HG02571 (cell line): ENCODE measurements around the gene SPDYA.

Experiments
- ATAC-seq: cut with Tn5 transposase; IDR thresholded peaks from one replicate; pipeline ENCODE4 v1.9.1; 2021; ENCODE audit warnings: mild to moderate bottlenecking, moderate library complexity; ENCODE audit not compliant: unreplicated experiment

Gene SPDYA

GRCh38 chr2:28824870-28825269 lies 14.2 kb downstream of the SPDYA start:
- no peak for ATAC-seq

DNA sequence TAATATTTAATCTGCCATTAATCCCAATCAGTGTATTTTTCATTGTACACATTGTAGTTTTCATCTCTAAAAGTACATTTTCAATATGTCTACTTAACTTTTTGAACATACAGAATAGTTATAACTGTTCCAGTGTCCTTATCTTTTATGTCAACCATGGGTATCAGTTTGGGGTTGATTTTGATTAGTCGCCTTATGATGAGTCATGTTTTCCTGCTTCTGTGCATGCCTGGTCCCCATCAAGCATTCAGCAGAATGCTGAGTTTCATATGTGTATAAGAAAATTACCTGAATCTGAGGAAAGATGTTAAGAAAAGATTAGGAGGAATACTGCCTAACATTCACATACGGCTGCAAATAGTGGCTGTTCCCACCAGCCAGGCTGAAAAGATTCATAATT lies 17.7 kb downstream of the SPDYA start:
- no peak for ATAC-seq

- ATAC-seq: no peak
These were observed 23.3 kb downstream of the SPDYA start for GRCh38 chr2:28833740-28834470.

GRCh38 chr2:28835781-28836180 lies 25.1 kb downstream of the SPDYA start:
- no peak for ATAC-seq

GRCh38 chr2:28838971-28839370 lies 28.3 kb downstream of the SPDYA start:
- ATAC-seq: no peak

DNA sequence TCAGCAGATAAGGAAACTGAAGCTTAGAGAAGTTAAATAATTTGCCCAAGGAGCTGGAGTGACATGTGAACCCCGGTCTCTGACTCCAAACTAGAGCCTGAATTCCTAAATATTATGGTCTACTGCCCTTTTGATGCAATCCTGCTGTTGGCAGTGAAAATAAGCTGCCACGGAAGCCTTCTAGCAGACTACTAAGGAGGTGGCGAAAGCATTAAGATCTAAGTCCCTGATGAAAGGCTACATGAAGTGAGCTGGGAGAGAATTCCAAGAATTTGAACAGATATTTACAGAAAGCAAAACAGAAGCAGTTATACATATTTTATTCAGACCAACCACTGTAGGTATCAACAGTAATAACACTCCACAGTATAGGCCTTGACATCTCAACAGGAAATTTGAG lies 31.4 kb downstream of the SPDYA start:
- no peak for ATAC-seq

DNA sequence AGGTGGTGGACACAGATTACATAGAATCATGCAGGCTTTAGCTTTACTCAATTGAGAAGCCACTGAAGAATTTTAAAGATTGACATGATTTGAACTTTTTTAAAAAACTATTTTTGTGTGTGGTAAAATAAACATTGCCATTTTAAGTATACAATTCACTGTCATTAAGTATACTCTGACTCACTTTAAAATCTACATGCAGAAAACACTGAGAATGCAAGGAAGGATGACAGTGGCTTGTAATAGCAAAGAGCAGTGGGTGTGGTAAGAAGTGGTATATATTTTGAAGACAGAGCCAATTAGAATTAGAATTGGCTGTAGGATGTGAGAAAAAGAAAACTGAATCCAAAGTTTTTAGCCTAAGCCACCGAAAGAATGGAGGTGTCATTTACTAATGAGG lies 44.6 kb downstream of the SPDYA start:
- no peak for ATAC-seq

DNA sequence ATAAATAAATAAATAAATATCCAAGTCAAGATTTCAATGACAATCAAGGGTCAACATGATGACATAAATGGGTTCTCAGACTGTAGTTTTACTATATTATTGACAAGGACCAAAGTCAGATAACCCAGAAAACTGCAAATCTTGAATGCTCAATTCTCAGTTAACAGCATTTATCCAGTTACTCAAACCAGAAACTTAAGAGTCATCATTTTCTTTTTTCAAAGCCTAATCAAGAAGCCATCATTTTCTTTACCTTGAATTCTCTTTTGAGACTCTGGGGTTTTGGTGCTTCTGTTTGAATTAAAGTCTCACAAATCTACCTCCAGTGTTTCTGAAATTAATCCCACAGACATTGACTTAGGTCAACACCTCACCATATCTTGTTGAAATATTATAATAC lies 45.3 kb downstream of the SPDYA start:
- no peak for ATAC-seq

DNA sequence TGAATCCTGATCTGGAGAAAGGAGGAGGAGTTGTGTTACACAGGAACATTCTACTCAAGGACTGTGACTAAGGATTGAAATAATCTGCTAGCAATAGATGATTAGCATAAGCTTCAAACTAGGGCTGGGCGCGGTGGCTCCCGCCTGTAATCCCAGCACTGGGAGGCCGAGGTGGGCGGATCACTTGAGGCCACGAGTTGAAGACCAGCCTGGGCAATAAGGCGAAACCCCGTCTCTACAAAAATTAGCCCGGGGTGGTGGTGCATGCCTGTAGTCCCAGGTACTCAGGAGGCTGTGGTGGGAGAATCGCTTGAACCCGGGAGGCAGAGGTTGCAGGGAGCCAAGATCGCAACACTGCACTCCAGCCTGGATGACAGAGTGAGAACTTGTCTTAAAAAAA lies 58.0 kb downstream of the SPDYA start:
- no peak for ATAC-seq

- ATAC-seq: peak; percentile 18
These were observed 59.0 kb downstream of the SPDYA start for GRCh38 chr2:28869494-28870145.

DNA sequence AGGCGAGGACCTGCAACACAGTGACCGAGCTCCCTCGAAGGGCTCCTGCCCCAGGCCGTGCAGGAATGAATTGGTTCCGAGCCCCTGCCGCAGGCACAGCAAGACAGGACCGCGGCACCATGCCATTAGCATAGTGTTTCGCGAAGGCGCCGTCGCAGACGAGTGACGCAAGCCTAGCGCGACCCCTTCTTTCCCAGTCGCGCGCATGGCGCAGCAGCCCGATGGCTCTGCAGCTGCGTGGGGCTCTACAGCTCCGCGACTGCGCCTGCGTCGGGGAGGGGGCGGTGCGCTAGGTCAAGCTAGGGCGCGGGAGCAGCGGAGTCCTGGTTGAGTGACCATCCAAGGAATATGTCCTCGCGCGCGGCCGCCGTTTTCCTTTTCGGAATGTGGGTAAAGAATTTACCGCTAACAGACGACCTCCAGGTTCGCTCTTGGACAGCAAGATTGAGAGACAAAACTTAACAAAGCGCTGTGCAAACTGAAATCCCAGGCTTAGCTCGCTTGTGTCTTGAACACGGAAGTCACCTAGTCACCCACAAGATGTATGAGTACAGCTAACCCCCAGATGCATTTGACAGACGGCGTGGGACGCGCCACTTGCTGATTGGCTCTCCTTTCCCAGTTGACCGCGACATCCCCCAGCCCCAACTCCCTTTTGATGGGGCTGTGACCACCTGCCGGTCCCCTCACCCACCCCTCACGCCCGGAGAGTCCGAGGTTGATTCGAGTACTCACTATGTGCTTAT lies 59.7 kb downstream of the SPDYA start, which contains the start of gene TRMT61B:
TRMT61B (minus strand) TSS at position 164 of the 746 bp plus-strand sequence; CDS start at position 132, 32 bp downstream.
- ATAC-seq: peak; percentile 96

DNA sequence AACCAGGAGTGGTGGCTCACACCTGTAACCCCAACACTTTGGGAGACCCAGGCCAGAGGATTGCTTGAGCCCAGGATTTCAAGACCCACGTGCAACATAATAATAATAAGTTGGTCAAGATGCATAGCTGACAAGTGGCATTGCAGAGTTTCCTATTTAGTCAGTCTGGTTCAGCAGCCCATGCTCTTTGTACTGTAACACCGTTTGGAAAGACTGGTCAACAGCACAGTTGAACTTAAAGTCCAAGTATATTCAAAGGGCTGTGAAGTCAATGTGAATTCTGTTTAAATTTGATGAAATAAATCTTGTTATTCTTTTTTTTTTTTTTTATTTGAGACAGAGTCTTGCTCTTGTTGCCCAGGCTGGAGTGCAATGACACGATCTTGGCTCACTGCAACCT lies 61.0 kb downstream of the SPDYA start:
- ATAC-seq: no peak

- ATAC-seq: no peak
These were observed 69.6 kb downstream of the SPDYA start for GRCh38 chr2:28880193-28880592.

DNA sequence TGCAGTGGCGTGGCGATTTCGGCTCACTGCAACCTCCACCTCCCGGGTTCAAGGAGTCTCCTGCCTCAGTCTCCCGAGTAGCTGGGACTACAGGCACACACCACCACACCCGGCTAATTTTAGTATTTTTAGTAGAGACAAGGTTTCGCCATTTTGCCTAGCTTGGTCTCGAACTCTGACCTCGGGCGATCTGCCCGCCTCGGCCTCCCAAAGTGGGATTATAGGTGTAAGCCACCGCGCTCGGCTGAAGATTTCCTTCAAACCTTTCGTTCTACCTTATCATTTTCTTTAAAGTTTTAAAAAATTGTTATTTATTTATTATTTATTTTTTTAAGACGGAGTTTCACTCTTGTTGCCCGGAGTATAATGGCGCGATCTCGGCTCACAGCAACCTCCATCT lies 82.9 kb downstream of the SPDYA start:
- no peak for ATAC-seq

- ATAC-seq: peak; percentile 91
These were observed 84.0 kb downstream of the SPDYA start, which contains the start of gene WDR43 for GRCh38 chr2:28894470-28895188. TSS of gene WDR43 (plus strand) at chr2:28894667. CDS start at chr2:28894699, 32 bp downstream.

GRCh38 chr2:28895189-28895893 lies 84.7 kb downstream of the SPDYA start:
- ATAC-seq: peak; percentile 35

GRCh38 chr2:28896906-28897305 lies 86.3 kb downstream of the SPDYA start:
- no peak for ATAC-seq

DNA sequence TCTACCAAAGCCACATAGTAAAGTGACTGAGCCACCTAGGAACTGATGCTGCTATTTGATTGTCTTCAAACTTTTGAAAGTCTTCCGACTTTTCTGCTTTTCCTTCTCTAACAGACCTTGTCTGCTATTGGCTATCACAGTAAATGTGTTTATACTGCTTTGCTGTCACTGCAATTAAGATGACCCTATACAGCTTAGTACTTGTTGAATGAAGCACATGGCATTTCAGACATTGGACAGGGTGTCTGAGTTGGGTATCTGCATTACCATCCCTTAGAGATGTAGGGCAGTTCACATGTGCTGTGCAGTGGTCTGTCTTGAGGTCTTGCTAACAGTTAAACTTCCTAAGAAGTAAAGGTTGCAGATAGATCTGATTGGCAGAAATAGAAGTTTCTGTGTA lies 87.4 kb downstream of the SPDYA start:
- no peak for ATAC-seq
